Kidney tubule cell (primary cell): ENCODE results near the gene RPAIN.
A peak's percentile ranks its signal among the peaks of the same experiment; 100 is the strongest.

Source experiments
- DNase-seq: peaks from one replicate; pipeline ENCODE4 v3.0.0-alpha.2; 2018; ENCODE audit warnings: low spot score

RPAIN gene

GRCh38 chr17:5419959-5420653 is at the start of gene RPAIN:
Gene RPAIN (plus strand): TSS chr17:5420182. CDS start chr17:5420211, 29 bp downstream.
- peak; percentile 90 for DNase-seq

DNA sequence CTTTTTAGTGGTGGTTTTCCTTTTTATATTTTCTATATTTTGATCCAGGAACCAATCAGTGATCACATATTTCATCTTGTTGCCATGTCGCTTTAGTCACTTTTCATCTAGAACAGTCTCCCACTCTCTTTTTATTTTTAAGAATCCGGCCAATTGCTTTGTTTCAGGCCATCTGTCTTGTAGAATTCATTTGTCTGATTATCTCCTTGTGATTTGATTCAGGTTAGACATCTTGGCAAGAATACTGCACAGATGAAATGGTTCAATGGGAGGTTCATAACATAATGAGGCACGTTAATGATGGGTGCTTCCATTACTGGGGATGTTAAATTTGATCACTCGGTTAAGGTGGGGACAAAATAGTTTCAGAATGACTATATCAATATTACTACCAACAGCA is 49.6 kb upstream of the RPAIN start:
- DNase-seq: no peak

DNA sequence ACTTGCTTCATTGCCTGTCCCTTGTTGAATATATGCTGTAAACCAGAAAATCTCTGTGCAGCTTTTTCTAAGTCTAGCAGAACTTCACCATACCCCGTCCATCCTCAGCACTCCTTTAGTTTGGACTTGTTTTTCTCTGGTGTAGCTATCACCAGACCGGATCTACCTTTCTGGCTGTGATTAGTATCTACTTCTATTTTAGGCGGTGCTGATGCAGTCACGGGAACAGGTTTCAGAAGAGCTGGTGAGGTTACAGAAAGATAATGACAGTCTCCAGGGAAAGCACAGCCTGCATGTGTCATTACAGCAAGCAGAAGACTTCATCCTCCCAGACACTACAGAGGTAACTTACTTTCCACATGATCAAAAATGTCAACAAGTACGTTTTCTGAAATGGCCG is 46.9 kb upstream of the RPAIN start:
- DNase-seq: no peak

DNA sequence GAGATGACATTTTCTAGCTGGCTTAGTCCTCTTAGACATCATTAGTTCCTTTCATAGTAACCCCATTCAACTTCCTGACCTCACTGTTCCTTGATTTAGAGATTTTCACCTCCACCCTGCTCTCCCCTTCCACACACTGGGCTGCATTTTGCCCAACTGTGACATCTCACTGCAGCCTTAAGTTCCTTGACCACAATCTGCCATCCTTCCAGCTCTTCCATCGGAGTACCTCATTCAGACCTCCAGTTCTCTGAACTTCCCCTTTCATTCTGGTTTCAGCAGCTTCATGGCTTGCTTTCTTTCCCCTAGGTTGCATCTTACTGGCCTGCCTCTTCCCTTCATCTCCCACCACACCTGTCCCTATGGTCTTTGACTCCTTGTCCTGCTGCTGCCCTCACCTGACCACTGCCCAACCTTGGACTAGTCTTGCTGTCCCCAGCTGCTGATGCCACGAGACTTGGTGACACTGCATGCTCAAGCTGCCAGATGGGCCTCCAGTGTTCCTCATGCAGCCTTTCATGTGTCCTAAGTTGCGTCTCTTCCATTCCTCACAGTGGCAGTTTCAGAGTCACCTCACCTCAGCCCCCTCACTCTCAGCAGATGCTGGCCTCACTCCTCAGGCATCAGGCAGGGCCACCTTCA is 41.3 kb upstream of the RPAIN start:
- DNase-seq: no peak

GRCh38 chr17:5379351-5380107 is 40.5 kb upstream of the RPAIN start:
- no peak for DNase-seq

GRCh38 chr17:5380491-5381135 is 39.4 kb upstream of the RPAIN start:
- DNase-seq: no peak

GRCh38 chr17:5381542-5381941 is 38.4 kb upstream of the RPAIN start:
- DNase-seq: no peak

- no peak for DNase-seq
Observed at GRCh38 chr17:5391678-5392077, 28.3 kb upstream of the RPAIN start.

DNA sequence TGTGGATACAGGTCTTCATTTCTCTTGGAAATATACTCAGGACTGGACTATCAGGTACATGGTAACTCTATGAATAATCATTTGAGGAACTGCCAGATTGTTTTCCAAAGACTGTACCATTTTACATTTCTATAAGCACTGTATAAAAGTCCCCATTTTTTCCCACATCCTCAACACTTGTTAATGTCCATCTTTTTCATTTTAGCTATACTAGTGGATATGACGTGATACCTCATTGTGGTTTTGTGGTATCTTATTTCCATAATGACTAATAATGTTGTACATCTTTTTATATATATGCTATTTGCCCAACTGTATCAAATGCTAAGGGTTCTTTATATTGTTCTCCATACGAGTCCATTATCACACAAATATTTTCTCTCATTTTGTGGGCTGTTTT is 23.4 kb upstream of the RPAIN start:
- DNase-seq: no peak

GRCh38 chr17:5399767-5400166 is 20.2 kb upstream of the RPAIN start:
- DNase-seq: no peak

DNA sequence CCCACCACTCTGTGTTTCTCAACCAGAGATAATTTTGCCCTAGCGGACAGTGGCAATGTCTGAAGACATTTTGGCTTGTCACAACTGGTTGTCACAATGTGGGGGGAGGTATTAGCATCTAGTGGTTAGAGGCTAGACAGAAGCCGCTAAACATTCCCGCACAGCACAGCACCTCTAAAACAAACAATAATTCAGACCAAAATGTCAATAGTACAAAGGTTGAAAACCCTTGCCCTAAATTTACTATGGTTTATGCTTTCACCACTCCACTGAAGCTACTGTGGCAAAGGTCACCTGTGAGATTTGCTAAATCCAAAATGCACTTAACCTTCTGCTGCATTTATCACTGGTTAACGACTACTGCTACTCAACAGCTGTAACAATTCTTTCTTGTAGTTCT is 14.6 kb upstream of the RPAIN start:
- no peak for DNase-seq

DNA sequence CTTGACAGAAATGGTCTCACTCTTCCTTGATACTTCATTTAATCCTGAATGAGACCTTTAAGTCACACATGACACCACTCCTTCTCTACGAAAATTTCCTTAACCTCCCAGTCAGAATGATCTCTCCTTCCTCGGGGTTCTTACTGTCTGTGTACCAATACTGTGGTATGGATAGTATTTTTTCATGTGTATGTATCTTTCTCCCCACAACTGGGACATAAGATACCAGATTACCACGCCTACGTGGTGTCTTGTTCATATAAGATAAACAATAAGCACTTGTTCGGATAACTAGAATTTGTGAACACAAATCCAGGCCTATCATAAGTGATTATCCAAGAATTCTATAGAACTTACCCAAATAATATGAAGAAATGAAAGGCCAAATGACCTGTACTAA is 11.8 kb upstream of the RPAIN start:
- no peak for DNase-seq

- DNase-seq: no peak
Observed at GRCh38 chr17:5410594-5411272, 9.2 kb upstream of the RPAIN start.

- DNase-seq: peak; percentile 68
Observed at GRCh38 chr17:5413682-5414081, 6.3 kb upstream of the RPAIN start.

DNA sequence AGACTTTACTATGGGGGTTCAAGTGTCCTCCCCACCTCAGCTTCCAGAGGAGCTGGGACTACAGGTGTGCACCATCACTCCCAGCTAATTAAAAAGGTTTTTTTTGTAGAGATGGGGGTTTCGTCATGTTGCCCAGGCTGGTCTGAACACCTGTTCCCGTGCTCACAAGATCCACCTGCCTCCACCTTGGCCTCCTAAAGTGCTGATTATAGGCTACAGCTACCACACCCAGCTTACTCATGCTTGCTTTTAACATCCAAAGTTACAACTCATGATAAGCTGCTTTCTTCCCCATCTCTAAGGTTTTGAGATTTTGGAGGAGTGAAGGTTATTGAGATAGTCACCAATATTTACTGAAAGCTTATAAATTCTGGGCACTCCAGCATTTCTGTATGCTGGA is 3.1 kb upstream of the RPAIN start:
- no peak for DNase-seq

DNA sequence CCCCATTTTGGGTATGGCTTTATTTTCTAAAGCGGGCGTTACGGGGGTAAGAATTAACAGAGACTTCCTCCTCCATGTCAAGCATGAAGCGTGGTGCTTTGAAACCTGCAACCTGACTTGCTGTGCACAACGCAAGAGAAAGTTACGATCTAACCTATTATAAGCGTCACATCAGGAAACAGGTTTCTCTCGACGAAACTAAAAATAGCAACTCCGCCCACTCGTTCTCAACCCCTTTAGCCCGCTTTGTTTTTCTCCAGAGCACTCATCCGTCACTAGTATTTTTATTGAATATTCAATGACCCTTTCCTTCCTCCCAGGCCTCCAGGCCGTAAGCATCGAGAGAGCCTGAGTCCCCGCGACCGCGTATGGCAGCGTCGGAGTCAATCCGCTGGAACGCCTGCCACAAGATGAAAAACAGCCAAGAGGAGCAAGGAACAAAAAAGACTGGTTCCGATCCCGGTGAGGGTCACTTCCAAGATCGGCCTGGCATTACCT is 1.1 kb upstream of the RPAIN start:
- peak; percentile 88 for DNase-seq

GRCh38 chr17:5419356-5419958 is 525 bp upstream of the RPAIN start, which contains the start of gene NUP88:
Gene NUP88 (minus strand): TSS chr17:5419662. CDS start chr17:5419650, 12 bp downstream.
- DNase-seq: peak; percentile 98

DNA sequence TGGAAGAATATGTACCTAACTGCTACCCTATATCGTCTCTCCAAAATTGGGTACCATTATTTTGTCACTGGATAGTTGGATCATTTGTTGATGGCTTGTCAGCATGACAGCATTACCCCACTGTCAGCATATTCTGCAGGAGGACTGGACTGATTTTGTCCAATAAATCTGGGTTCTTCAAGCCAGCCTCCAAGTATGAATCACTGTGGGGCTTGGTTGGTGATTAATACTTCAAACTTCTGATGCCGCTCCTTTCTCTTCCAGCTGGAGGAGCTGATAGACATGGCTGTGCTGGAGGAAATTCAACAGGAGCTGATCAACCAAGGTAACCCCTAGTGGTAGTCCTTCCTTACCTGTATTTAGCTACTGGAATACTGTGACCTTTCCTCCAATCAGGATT is 2.5 kb downstream of the RPAIN start:
- DNase-seq: peak; percentile 91

GRCh38 chr17:5424909-5425308 is 4.9 kb downstream of the RPAIN start:
- DNase-seq: no peak

DNA sequence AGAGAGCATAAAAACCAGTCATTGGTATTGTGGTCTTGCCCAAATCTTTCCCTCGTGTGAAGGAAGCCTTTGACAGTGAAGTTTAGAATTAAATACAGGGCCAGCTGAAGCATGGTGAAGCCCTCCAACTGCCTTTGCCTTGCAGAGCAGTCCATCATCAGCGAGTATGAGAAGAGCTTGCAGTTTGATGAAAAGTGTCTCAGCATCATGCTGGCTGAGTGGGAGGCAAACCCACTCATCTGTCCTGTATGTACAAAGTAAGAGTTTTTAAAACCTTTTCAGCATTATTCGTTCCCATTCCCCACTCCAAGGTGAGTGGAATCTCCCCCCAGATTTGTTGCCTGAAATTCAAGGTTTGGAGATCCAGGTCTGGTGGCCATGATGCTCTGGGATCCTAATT is 5.8 kb downstream of the RPAIN start:
- no peak for DNase-seq

- DNase-seq: no peak
Observed at GRCh38 chr17:5429191-5429887, 9.4 kb downstream of the RPAIN start.
